GM19239 (cell line): ENCODE measurements around the gene LRRC45.
A peak's percentile ranks its signal among the peaks of the same experiment; 100 is the strongest.

ENCODE experiments used
- DNase-seq: peaks from one replicate; pipeline ENCODE4 v3.0.0; 2011; ENCODE audit warnings: low spot score; ENCODE audit not compliant: insufficient read length
- FAIRE-seq: peaks from 2 replicates; lab custom pipeline; 2011; peaks lifted over from hg19 to GRCh38; lab: Jason Lieb, UNC

Gene LRRC45

DNA sequence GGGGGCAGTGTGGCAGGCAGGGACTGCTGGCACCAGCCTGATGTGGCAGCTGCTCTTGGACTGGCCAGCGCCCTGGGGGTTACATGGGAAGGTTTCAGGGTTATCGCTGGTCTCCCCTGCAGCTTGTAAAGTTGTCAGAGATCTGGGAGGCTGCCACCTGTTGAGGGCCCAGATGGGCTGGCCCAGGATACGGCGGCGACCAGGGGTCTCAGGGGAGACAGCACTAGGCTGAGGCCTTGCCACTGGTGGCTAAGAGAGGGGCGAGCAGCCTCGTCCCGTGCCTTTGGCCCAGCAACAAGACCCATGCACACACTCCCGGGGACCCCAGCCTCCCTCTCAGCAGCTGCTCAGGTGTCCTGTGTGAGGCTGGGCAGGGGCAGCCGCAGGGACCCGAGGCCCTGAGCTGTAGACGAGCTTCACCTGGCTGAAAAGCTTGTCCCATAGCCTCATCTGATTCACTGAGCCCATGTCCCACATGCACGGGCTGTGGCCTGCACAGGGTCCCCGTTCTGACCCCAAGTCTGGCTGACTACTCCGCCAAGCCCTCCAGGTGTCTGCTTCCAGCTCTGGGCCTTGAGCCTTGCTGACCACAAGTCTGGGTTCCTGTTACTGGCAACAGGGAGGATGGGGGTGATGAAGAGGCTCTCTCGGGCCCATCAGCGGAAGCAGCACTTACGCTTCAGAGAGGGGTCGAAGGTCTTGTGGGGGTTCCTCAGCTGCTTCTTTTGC is 36.3 kb downstream of the LRRC45 start:
- no peak for FAIRE-seq
- DNase-seq, result no peak

- no peak for DNase-seq
- no peak for FAIRE-seq
Observed at GRCh38 chr17:82060001-82060380, 36.9 kb downstream of the LRRC45 start.

DNA sequence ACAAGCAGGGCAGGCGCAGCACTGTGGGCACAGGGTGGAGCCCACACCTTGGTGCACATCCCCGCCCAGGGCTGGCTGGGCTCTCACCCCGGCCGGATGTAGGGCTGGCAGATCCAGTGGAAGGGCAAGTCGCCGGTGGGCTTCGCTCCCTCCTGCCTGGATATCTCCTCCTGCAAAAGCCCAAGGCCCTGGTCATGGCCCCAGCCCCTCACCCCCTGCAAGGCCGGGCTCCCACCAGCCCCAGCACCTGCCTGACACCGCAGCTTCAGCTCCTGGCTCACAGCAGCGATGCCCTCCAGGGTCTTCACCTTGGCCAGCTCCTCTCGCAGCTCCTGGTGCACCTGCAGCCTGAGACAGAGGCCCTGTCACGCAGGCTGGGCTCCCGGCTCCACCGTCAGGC is 37.5 kb downstream of the LRRC45 start:
- FAIRE-seq, result no peak
- DNase-seq, result no peak

GRCh38 chr17:82061047-82061925 is 38.2 kb downstream of the LRRC45 start:
- FAIRE-seq, result no peak
- DNase-seq, result no peak

DNA sequence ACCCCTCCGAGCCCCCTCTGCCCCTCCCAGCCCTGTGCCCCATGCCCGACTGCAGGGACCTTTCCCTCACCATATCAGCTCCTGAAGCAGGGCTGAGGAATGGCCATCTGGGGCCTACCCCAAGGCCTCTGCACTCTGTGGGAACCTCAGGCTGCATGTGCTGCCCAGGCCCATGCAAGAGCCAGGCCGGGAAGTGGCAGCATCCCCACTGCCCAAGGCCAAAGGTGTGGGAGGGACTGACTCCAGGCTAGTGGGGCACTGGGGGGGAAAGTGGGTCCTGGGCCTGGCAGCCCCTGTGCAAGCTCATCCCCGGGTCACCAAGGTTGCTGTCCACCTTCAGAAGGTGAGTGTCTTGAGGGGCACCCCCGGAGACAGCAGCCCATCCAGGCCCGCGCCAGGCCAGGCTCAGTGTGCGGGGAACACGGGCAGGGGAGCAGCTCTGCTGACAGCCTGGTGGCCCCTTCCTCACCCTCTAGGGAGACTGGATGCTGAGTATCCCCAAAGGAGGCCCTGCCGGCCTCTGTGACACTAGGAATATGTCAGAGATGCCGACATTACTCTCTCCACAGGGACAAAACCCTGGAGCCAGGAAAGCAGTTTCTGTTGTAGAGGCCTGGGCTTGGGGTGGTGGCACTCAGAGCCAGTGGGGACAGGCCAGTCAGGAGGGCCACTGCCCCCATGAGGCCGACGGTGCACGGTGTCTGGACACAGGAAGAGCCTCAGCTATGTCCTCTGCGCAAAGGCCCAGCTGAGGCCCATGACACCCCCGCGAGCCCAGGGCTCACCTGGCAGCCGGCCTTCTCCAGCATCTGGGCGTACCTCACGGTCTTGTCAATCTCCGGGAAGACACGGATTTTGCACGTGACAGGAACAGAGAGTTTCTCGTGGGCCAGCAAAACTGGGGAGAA is 39.2 kb downstream of the LRRC45 start:
- no peak for DNase-seq
- FAIRE-seq, result no peak

DNA sequence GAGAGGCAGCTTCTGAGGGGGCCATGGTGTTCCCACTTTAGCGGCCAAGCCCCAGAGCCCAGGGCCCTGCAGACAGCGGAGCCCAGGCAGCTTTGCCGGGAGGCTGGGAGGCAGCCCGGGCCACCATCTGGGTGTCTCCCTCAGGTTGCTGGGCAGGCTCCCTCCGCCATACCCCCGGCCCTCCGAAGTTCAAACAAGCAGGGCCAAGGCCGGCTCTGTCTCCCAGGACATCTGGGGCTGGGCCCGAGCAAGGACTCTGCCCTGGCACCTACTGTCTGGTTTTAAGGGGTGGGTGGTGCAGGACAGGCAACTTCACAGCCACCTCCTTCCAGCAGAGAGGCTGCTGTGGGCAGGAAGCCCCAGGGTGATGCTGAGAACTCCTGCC is 39.9 kb downstream of the LRRC45 start:
- FAIRE-seq, result no peak

GRCh38 chr17:82063424-82064415 is 40.6 kb downstream of the LRRC45 start:
- FAIRE-seq, result no peak
- DNase-seq, result no peak

More for the DNA sequence above, 39.9 kb downstream of the LRRC45 start:
- no peak for DNase-seq

DNA sequence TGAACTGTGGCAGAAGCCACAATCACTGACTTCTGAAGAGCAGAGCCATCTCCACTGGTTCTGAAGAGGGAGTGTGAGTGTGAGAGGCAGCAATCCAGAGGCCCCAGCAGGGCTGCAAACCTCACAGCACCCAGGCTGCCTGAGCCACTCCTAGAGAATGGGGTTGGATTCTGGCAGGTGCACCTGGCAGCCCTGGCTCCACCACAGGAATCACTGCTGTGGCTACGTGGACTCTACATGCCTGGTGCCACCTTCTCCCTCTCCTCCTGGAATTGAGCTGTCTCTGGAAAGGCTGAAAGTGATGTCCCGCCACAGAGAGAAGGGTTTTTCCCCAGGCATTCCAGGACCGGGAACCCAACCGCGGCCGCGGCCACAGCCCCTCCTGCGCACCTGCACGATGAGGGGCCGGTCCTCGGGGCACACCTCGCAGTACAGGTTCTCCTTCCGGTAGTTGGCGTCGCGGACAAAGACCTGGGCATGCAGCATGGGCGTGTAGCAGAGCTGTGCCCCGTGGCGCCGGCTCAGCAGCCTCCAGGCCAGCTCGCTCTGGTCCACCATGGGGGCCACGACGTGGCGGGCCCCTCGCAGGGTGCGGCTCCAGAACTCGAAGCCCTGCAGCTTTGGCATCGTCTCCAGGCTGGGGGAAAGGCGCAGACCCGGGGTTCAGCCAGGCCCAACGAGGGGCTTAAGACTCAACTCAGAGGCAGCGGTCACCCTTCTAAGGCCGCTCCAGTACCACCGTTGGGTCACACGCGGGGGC is 41.5 kb downstream of the LRRC45 start:
- no peak for FAIRE-seq
- no peak for DNase-seq

DNA sequence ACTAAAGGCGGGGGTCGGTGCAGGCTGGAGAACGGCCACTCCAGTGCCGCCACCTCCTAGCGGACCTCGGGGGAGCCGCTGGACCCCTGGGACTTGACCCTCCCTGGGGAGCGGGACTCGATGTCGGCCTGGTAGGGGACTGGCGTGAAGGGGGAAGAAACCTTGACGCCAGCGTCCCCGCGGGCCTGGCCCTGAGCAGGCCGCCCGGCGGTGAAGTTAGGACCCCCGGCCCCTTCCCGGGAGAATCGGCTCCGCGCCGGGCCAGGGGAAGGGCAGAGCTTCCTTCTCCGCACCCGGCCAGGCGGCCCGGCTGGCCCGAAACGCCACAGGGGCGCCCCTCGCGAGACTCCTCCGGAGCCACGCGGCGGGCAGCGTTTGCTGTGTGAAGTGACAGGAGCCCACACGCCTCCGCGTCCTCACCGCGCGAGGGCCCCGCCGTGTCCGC is 42.1 kb downstream of the LRRC45 start:
- DNase-seq (peak; percentile 85), FAIRE-seq (no peak)

- peak; percentile 14 for FAIRE-seq
- DNase-seq, result peak; percentile 97
Observed at GRCh38 chr17:82065638-82066303, 42.7 kb downstream of the LRRC45 start, which contains the start of gene DUS1L. Gene DUS1L, minus strand, starts transcription at chr17:82065804. Its CDS starts 745 bp downstream, at chr17:82065059.

DNA sequence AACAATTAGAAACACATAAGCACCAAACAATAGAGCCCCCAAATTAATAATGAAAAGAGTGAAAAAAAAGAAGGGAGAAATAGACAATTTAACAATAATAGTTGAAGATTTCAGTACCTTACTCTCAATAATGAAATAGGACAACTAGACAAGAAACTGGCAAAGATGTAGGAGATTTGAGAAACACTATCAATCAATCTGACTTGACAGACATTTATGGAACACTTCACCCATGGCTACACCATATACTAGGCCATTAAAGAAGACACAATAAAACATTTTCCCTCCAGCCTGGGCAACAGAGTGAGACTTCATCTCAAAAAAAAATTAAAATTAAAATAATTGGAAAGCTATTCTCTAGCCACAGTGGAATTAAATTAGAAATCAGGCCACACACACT is 47.5 kb downstream of the LRRC45 start:
- FAIRE-seq, result no peak

DNA sequence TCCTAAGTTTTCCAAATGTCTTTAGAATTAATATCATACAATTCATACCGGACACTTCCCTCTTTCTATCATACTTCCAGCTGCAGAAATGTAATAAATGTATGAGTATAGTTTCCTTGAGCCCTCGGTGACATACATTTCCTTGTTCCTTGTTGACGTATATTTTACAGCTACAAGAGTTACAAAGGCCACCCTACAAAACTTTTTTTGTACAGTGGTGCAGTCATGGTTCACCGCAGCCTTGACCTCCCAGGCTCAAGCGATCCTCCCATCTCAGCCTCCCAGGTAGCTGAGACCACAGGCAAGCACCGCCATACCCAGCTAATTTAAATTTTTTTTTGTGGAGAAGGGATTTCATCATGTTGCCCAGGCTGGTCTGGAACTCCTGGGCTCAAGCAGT is 49.7 kb downstream of the LRRC45 start:
- DNase-seq (no peak), FAIRE-seq (no peak)

More for the DNA sequence above, 47.5 kb downstream of the LRRC45 start:
- no peak for DNase-seq

- FAIRE-seq, result no peak
Observed at GRCh38 chr17:82073446-82073845, 50.3 kb downstream of the LRRC45 start.

DNA sequence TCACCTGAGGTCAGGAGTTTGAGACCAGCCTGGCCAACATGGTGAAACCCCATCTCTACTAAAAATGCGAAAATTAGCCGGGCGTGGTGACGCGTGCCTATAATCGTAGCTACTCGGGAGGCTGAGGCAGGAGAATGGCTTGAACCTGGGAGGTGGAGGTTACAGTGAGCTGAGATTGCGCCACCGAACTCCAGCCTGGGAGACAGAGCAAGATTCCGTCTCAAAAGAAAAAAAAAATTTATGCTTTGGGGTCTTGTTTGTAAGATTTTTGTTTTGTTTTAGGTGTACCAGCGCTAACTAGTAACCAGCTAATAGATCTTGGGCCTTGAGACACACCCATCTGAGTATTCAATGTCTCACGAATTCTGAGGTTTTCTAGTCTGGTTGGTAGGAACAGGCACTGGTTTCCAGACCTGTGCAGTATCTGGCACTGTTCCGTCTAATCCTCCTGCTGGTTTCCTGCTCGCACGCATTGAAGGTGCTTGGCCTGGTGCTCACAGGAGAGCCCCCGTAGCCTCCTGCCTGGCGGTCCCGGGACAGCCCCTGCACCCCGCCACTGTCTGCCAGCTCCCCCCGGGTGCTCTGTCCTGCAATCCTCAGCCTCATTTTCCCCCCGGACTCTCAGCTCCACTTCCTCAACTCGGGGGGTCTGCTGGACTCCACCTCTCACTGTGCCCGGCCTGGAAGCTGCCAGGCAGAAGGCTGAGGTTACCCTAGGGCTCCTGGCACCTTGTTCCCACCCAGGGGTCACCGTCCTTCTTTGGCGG is 53.1 kb downstream of the LRRC45 start:
- DNase-seq, result no peak
- no peak for FAIRE-seq

More at GRCh38 chr17:82073446-82073845, 50.3 kb downstream of the LRRC45 start:
- DNase-seq, result no peak

- DNase-seq (no peak), FAIRE-seq (no peak)
Observed at GRCh38 chr17:82076785-82077591, 53.9 kb downstream of the LRRC45 start.

- DNase-seq (no peak), FAIRE-seq (no peak)
Observed at GRCh38 chr17:82077617-82078358, 54.7 kb downstream of the LRRC45 start.
